GM10248 (cell line): ENCODE data around the gene CEBPA.

Experiments used
- CTCF ChIA-PET: fragments of 300-600 bp; sonication (Branson Sonifier 250); formaldehyde crosslinking; extraction: SDS; loops from one replicate; lab custom pipeline; 2021; ENCODE audit warnings: antibody characterized with exemption; lab: Yijun Ruan, JAX
- POLR2A ChIA-PET: fragments of 350-650 bp; sonication (Branson Sonifier 250); formaldehyde crosslinking; extraction: SDS; loops from one replicate; lab custom pipeline; 2020; ENCODE audit warnings: antibody characterized with exemption; lab: Yijun Ruan, JAX
- DNase-seq: peaks from one replicate; pipeline ENCODE4 v3.0.0; 2012; ENCODE audit errors: extremely low spot score
- CTCF ChIP-seq: IDR thresholded peaks from 2 replicates; pipeline ENCODE4 v1.5.1; 2012; ENCODE audit warnings: mild to moderate bottlenecking, low read depth; ENCODE audit errors: extremely low read depth, missing control alignments, control extremely low read depth

Gene CEBPA

GRCh38 chr19:33275559-33275932, 26.8 kb downstream of the CEBPA start:
- no peak for DNase-seq
- no peak for TF ChIP-seq CTCF
- ChIA-PET POLR2A (no interaction called here), CTCF (no interaction called here)

GRCh38 chr19:33274663-33275558, 27.4 kb downstream of the CEBPA start:
- no peak for DNase-seq
- no peak for TF ChIP-seq CTCF
- ChIA-PET POLR2A (no interaction called here), CTCF (no interaction called here)

- no peak for DNase-seq
- no peak for TF ChIP-seq CTCF
- POLR2A ChIA-PET, result no interaction called here
- CTCF ChIA-PET, result no interaction called here
These were observed 28.3 kb downstream of the CEBPA start for GRCh38 chr19:33273881-33274662.

- POLR2A ChIA-PET, result no interaction called here
- CTCF ChIA-PET, result no interaction called here
- TF ChIP-seq CTCF, result no peak
- no peak for DNase-seq
These were observed 29.1 kb downstream of the CEBPA start for GRCh38 chr19:33273065-33273736.

GRCh38 chr19:33271246-33272021, 30.9 kb downstream of the CEBPA start:
- TF ChIP-seq CTCF, result no peak
- CTCF ChIA-PET, result no interaction called here
- no peak for DNase-seq
- POLR2A ChIA-PET, result no interaction called here
